Transverse colon (tissue), 4 donors: ENCODE results near the gene RORC. TPM values are rescaled to one million over a fixed set of nuclear protein-coding genes. Genes with fewer than 3 reads are reported as not detected.

Experiments
- DNase-seq: peaks from one replicate; pipeline ENCODE4 v3.0.0-alpha.2; 2019
- H3K27ac ChIP-seq, 4 donors: fragments of 200-600 bp; sonication (generic); 2 replicates each; pipeline ENCODE4 v1.5.1; 2016 to 2018; ENCODE audit warnings: inconsistent platforms in 4 of 4
- H3K27me3 ChIP-seq: fragments of 200-600 bp; sonication (generic); 2 replicates; pipeline ENCODE4 v1.5.1; 2017; ENCODE audit warnings: inconsistent platforms
- H3K36me3 ChIP-seq, 4 donors: fragments of 200-600 bp; sonication (generic); 2 replicates each; pipeline ENCODE4 v1.5.1; 2017 to 2019; ENCODE audit warnings: inconsistent platforms in 4 of 4
- H3K4me1 ChIP-seq, 4 donors: fragments of 200-600 bp; sonication (generic); 2 replicates each; pipeline ENCODE4 v1.5.1; 2017 to 2020; ENCODE audit warnings: inconsistent platforms in 4 of 4
- H3K4me3 ChIP-seq, 4 donors: fragments of 200-600 bp; sonication (generic); 1 replicate in 1 of 4; 2 replicates in 3 of 4; pipeline versions ENCODE4 v1.5.1 to v1.6.1; 2017 to 2019; ENCODE audit warnings: inconsistent platforms in 4 of 4
- H3K9me3 ChIP-seq, 2 donors: fragments of 200-600 bp; sonication (generic); 2 replicates each; pipeline ENCODE4 v1.5.1; 2017 to 2019; ENCODE audit warnings: inconsistent platforms in 2 of 2
- EP300 ChIP-seq: sonication (generic); formaldehyde crosslinking; IDR thresholded peaks from one replicate; pipeline ENCODE4 v1.6.1; 2017; ENCODE audit warnings: antibody characterized with exemption, low read depth
- POLR2A ChIP-seq: fragments of 450-650 bp; IDR thresholded peaks from one replicate; pipeline ENCODE4 v1.6.1; 2016; ENCODE audit warnings: antibody characterized with exemption, mild to moderate bottlenecking, moderate library complexity
- POLR2AphosphoS5 ChIP-seq, 3 donors: sonication (generic); formaldehyde crosslinking; IDR thresholded peaks; one replicate each; pipeline ENCODE4 v1.6.1; 2016; ENCODE audit warnings: antibody characterized with exemption in 3 of 3
- WGBS, 2 donors: methylation state at CpG; one replicate each; pipeline ENCODE4 v1.1.5; 2018; ENCODE audit warnings: low coverage in 1 of 2; 5-methylcytosine and 5-hydroxymethylcytosine counted together
- in situ Hi-C, 4 donors: fragments of 200-750 bp; cut with MboI; loops; one replicate each; pipeline versions ENCODE4 v1.15.0 to v1.15.1; 2017; ENCODE audit warnings: low sequenced_read_pairs in 3 of 4, low pct_ligation_motif_present in 1 of 4, low pct_unique_long_range_greater_than_20kb in 1 of 4
- intact Hi-C: fragments of 100-400 bp; cut with DNase I; formaldehyde crosslinking; loops from one replicate; pipeline ENCODE4 v1.15.1; 2023; ENCODE audit warnings: low total_unique reads
- total RNA-seq, 4 donors: library from RNA; depleted of rRNA; stranded (reverse); fragments of >200 nt; gene quantifications; one replicate each; pipeline ENCODE4 v1.1.0, GENCODE V29; 2016
- TF ChIP-seq, protein P1 (sequence below), 5 experiments: fragments of 200-600 bp in 3 of 5; fragments of 450-650 bp in 2 of 5; sonication (generic) in 3 of 5; IDR thresholded peaks; 1 replicate in 2 of 5; 2 replicates in 3 of 5; pipeline ENCODE4 v1.5.1; 2016 to 2017; ENCODE audit warnings: antibody characterized with exemption in 5 of 5, inconsistent platforms in 3 of 5, mild to moderate bottlenecking in 2 of 5, moderate library complexity in 1 of 5

RORC gene
- total RNA-seq, 4 donors from 2014 or later: 3.4 to 34.3 (median 32.0) TPM

DNA sequence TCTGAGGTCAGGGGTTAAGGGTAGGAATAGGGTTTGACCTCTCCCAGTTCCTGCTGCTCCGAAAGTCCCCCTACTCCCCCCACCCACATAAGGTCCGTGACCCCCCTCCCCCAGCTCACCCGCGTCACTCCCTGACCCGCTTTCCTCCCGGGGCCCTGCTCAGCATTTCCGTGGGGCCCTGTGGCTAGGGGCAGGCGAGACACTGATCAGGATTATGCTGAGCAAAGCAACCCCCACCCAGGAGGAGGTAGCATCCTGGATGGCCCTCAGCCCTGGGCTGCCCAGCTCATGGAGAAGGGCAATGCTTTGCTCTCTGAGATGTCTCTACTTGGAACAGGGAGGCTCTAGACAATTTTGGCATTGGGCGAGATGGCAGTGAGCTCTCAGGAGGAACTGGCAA, 3.7 kb downstream of the RORC start:
- in situ Hi-C loops: no loop called here
- WGBS, 2 donors: 68% methylated on average over 5 of the region's 9 CpGs; no CpG with 5 or more reads in 1 of the 2 donors

GRCh38 chr1:151825751-151826660, 5.6 kb downstream of the RORC start:
- in situ Hi-C loops: no loop called here
- intact Hi-C loops: no loop called here
- Histone ChIP-seq H3K9me3 (no peaks in the 10 kb centered on the region), H3K27me3 (no peaks in the 10 kb centered on the region), H3K4me3 (no peak overlapping the region), H3K27ac (peak overlapping the region in 1 of 4 donors; percentile 17), H3K4me1 (peaks cover 2 to 25% (median 5%) of the 10 kb centered on the region in 4 donors), H3K36me3 (no peaks in the 10 kb centered on the region)
- 63 to 100% methylated on average over 1 to 21 of the region's 21 CpGs for WGBS, 2 donors
- TF ChIP-seq POLR2AphosphoS5 (IDR thresholded peaks at IDR 0.05) (no peak), EP300 (no peak), POLR2A (no peak)
- TF ChIP-seq, protein P1, sequence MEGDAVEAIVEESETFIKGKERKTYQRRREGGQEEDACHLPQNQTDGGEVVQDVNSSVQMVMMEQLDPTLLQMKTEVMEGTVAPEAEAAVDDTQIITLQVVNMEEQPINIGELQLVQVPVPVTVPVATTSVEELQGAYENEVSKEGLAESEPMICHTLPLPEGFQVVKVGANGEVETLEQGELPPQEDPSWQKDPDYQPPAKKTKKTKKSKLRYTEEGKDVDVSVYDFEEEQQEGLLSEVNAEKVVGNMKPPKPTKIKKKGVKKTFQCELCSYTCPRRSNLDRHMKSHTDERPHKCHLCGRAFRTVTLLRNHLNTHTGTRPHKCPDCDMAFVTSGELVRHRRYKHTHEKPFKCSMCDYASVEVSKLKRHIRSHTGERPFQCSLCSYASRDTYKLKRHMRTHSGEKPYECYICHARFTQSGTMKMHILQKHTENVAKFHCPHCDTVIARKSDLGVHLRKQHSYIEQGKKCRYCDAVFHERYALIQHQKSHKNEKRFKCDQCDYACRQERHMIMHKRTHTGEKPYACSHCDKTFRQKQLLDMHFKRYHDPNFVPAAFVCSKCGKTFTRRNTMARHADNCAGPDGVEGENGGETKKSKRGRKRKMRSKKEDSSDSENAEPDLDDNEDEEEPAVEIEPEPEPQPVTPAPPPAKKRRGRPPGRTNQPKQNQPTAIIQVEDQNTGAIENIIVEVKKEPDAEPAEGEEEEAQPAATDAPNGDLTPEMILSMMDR (IDR thresholded peaks at IDR 0.05): no peak
- peak; percentile 40 for DNase-seq

More for the DNA sequence above, 3.7 kb downstream of the RORC start:
- TF ChIP-seq, protein P1 (IDR thresholded peaks at IDR 0.05): no peak
- TF ChIP-seq POLR2AphosphoS5 (IDR thresholded peaks at IDR 0.05) (no peak), EP300 (no peak), POLR2A (no peak)
- Histone ChIP-seq H3K27ac (peak overlapping the region in 1 of 4 donors; percentile 12), H3K4me1 (peaks cover 11 to 36% (median 18%) of the 10 kb centered on the region in 4 donors), H3K27me3 (no peaks in the 10 kb centered on the region), H3K36me3 (no peaks in the 10 kb centered on the region), H3K9me3 (no peaks in the 10 kb centered on the region), H3K4me3 (no peak overlapping the region)
- DNase-seq: no peak
- intact Hi-C loops: no loop called here

GRCh38 chr1:151825204-151825603, 6.4 kb downstream of the RORC start:
- Histone ChIP-seq H3K9me3 (no peaks in the 10 kb centered on the region), H3K36me3 (no peaks in the 10 kb centered on the region), H3K4me1 (peaks cover 0 to 25% (median 4%) of the 10 kb centered on the region in 4 donors), H3K4me3 (no peak overlapping the region), H3K27me3 (no peaks in the 10 kb centered on the region), H3K27ac (no peak overlapping the region)
- DNase-seq: no peak
- WGBS, 2 donors: 61 to 77% methylated on average over 3 to 9 of the region's 9 CpGs
- intact Hi-C loops: no loop called here
- TF ChIP-seq, protein P1 (IDR thresholded peaks at IDR 0.05): no peak
- TF ChIP-seq POLR2A: no peak
- no peak for TF ChIP-seq EP300
- TF ChIP-seq POLR2AphosphoS5 (IDR thresholded peaks at IDR 0.05): no peak
- in situ Hi-C loops: no loop called here

DNA sequence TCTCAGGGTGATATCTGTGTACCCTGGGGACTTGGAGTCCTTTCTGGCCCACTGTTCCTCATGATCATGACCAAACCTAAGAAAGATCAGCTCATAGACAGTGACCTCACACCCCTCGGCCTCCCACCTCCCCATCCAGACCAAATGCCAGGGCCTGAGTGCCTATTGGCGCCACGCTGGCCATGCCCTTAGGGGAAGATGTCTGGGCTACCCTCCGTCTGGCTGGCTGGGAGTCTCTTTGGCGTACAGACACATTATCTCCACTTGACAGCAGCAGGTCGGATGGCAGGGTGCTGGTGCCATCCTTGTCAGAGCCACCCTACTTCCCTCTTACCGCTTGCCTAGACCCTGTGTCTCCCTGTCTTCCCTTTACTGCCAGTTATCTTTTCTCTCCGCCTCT, 8.4 kb downstream of the RORC start:
- no peak for DNase-seq
- H3K36me3 ChIP-seq: no peaks in the 10 kb centered on the region
- no peaks in the 10 kb centered on the region for H3K27me3 ChIP-seq
- peaks cover 0 to 6% (median 0%) of the 10 kb centered on the region in 4 donors for H3K4me1 ChIP-seq
- in situ Hi-C loops: no loop called here
- TF ChIP-seq, protein P1 (IDR thresholded peaks at IDR 0.05): no peak
- no peak for TF ChIP-seq EP300
- TF ChIP-seq POLR2AphosphoS5 (IDR thresholded peaks at IDR 0.05): no peak
- no peak for TF ChIP-seq POLR2A
- H3K27ac ChIP-seq: no peak overlapping the region
- no peaks in the 10 kb centered on the region for H3K9me3 ChIP-seq
- intact Hi-C loops: no loop called here
- 80 to 81% methylated on average over 3 to 8 of the region's 8 CpGs for WGBS, 2 donors
- no peak overlapping the region for H3K4me3 ChIP-seq
